Osteocyte (in vitro differentiated cells): ENCODE data around the gene MGAT5. TPM values are rescaled to one million over a fixed set of nuclear protein-coding genes. Genes with fewer than 3 reads are reported as not detected.
A peak's percentile ranks its signal among the peaks of the same experiment; 100 is the strongest.

ENCODE experiments used
- DNase-seq: peaks from one replicate; pipeline ENCODE4 v3.0.0; 2021; ENCODE audit warnings: mixed read lengths; ENCODE audit not compliant: unreplicated experiment; ENCODE audit errors: extremely low spot score
- H3K27ac Mint-ChIP-seq: one replicate; pipeline ENCODE4 v1.8.0; 2021; ENCODE audit warnings: mild to moderate bottlenecking, mixed read lengths; ENCODE audit not compliant: unreplicated experiment
- H3K27me3 Mint-ChIP-seq: one replicate; pipeline ENCODE4 v1.8.0; 2021; ENCODE audit warnings: mixed read lengths; ENCODE audit not compliant: unreplicated experiment
- H3K36me3 Mint-ChIP-seq: one replicate; pipeline ENCODE4 v1.8.0; 2021; ENCODE audit warnings: mixed read lengths; ENCODE audit not compliant: unreplicated experiment
- H3K4me1 Mint-ChIP-seq: one replicate; pipeline ENCODE4 v1.8.0; 2021; ENCODE audit warnings: mixed read lengths; ENCODE audit not compliant: unreplicated experiment
- H3K4me3 Mint-ChIP-seq: one replicate; pipeline ENCODE4 v1.8.0; 2021; ENCODE audit warnings: mild to moderate bottlenecking, moderate library complexity, mixed read lengths; ENCODE audit not compliant: unreplicated experiment
- H3K9me3 Mint-ChIP-seq: one replicate; pipeline ENCODE4 v1.8.0; 2021; ENCODE audit warnings: mixed read lengths; ENCODE audit not compliant: unreplicated experiment
- CTCF ChIP-seq: fragments of 200-600 bp; sonication (generic); IDR thresholded peaks from 2 replicates; pipeline ENCODE4 v1.5.0; 2021; ENCODE audit warnings: antibody characterized with exemption, mild to moderate bottlenecking, moderate library complexity
- total RNA-seq: library from RNA; stranded (reverse); gene quantifications from 2 replicates; pipeline ENCODE4 v1.2.1, GENCODE V29; 2021

MGAT5 gene
- total RNA-seq, 1 donor from 2014 or later, result 22.6 TPM

GRCh38 chr2:134479696-134480330 is 225.9 kb downstream of the MGAT5 start:
- H3K27ac Mint-ChIP-seq, result no peak overlapping the region
- H3K36me3 Mint-ChIP-seq, result no peaks in the 10 kb centered on the region
- H3K9me3 Mint-ChIP-seq, result no peaks in the 10 kb centered on the region
- TF ChIP-seq CTCF, result no peak
- no peak overlapping the region for H3K4me3 Mint-ChIP-seq
- no peaks in the 10 kb centered on the region for H3K4me1 Mint-ChIP-seq
- peak; percentile 57 for DNase-seq
- peaks cover 12% of the 10 kb centered on the region for H3K27me3 Mint-ChIP-seq

- Mint-ChIP-seq H3K27ac (no peak overlapping the region), H3K36me3 (no peaks in the 10 kb centered on the region), H3K4me1 (no peaks in the 10 kb centered on the region), H3K9me3 (no peaks in the 10 kb centered on the region), H3K27me3 (peaks cover 7% of the 10 kb centered on the region), H3K4me3 (no peak overlapping the region)
- no peak for TF ChIP-seq CTCF
- DNase-seq, result peak; percentile 11
Observed at GRCh38 chr2:134482131-134482723, 228.4 kb downstream of the MGAT5 start.

- peak; percentile 73 for DNase-seq
- no peaks in the 10 kb centered on the region for H3K36me3 Mint-ChIP-seq
- TF ChIP-seq CTCF, result no peak
- H3K4me1 Mint-ChIP-seq, result no peaks in the 10 kb centered on the region
- H3K27me3 Mint-ChIP-seq, result peaks cover 5% of the 10 kb centered on the region
- no peak overlapping the region for H3K4me3 Mint-ChIP-seq
- H3K9me3 Mint-ChIP-seq, result no peaks in the 10 kb centered on the region
- H3K27ac Mint-ChIP-seq, result no peak overlapping the region
Observed at GRCh38 chr2:134482766-134483340, 229.0 kb downstream of the MGAT5 start.

GRCh38 chr2:134489732-134490384 is 236.0 kb downstream of the MGAT5 start:
- H3K4me1 Mint-ChIP-seq, result no peaks in the 10 kb centered on the region
- DNase-seq, result no peak
- peaks cover 19% of the 10 kb centered on the region for H3K27me3 Mint-ChIP-seq
- H3K36me3 Mint-ChIP-seq, result no peaks in the 10 kb centered on the region
- H3K27ac Mint-ChIP-seq, result no peak overlapping the region
- no peak overlapping the region for H3K4me3 Mint-ChIP-seq
- no peak for TF ChIP-seq CTCF
- H3K9me3 Mint-ChIP-seq, result no peaks in the 10 kb centered on the region

GRCh38 chr2:134490559-134490958 is 236.7 kb downstream of the MGAT5 start:
- no peak for TF ChIP-seq CTCF
- H3K27ac Mint-ChIP-seq, result no peak overlapping the region
- H3K9me3 Mint-ChIP-seq, result no peaks in the 10 kb centered on the region
- H3K27me3 Mint-ChIP-seq, result peaks cover 19% of the 10 kb centered on the region
- no peaks in the 10 kb centered on the region for H3K36me3 Mint-ChIP-seq
- no peak overlapping the region for H3K4me3 Mint-ChIP-seq
- DNase-seq, result no peak
- H3K4me1 Mint-ChIP-seq, result no peaks in the 10 kb centered on the region
